ENCODE results near the gene MMP21.

DNA sequence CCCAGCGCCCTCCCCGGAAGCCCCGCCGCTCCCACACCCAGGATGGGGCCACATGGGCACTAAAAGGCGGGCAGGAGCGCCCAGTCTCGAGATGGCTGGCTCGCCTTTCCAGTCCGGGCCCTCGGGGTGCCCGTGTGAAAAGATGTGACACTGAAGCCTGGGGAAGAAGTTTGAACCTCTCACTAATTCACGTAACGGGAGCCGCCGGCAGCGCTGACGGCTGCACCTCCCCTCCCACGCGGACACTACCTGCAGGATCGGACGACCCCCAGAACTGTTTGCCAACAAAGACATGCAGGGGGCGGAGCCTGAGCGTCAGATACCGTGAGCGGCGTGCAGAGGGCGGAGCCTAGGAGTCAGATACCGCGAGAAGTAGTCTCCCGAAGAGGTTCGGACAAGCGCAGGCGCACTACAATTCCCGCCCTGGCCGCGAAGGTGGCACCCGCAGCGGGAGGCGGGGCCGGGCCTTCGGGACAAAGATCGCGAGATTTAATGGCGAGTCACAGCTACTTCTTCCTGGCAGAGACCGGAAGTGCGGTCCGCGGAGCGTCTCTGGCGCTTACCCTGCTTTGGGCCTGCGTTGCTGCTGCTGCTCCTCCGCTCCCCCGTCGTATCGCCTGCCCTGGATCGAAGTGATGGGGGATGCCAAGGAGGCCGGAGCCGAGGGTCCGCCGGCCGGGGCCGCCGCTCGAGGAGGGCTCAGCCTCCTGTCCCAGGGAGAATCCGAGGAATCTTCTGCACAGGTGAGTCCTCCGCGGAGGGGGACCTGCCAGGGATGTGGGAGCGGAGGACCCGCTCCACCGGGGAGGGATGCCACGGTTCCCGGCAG, 56.2 kb downstream of the MMP21 start, which contains the start of gene EDRF1:
- TF ChIP-seq, protein P1, sequence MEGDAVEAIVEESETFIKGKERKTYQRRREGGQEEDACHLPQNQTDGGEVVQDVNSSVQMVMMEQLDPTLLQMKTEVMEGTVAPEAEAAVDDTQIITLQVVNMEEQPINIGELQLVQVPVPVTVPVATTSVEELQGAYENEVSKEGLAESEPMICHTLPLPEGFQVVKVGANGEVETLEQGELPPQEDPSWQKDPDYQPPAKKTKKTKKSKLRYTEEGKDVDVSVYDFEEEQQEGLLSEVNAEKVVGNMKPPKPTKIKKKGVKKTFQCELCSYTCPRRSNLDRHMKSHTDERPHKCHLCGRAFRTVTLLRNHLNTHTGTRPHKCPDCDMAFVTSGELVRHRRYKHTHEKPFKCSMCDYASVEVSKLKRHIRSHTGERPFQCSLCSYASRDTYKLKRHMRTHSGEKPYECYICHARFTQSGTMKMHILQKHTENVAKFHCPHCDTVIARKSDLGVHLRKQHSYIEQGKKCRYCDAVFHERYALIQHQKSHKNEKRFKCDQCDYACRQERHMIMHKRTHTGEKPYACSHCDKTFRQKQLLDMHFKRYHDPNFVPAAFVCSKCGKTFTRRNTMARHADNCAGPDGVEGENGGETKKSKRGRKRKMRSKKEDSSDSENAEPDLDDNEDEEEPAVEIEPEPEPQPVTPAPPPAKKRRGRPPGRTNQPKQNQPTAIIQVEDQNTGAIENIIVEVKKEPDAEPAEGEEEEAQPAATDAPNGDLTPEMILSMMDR (IDR thresholded peaks at IDR 0.05): no peak
- peak in 1 of 2 donors; percentile 55 for TF ChIP-seq POLR2A (IDR thresholded peaks at IDR 0.05)
